GM19455 (cell line): ENCODE measurements around the gene FOXRED2.
A peak's percentile ranks its signal among the peaks of the same experiment; 100 is the strongest.
"Not testable (repeated sequence)": the region's sequence is repeated elsewhere in the genome, so short reads cannot be mapped to it uniquely, and the experiment has no call there.

ENCODE experiments used
- ATAC-seq: cut with Tn5 transposase; IDR thresholded peaks from one replicate; pipeline ENCODE4 v1.9.1; 2021; ENCODE audit not compliant: unreplicated experiment

Gene FOXRED2

GRCh38 chr22:36470162-36470993, 36.5 kb downstream of the FOXRED2 start:
- no peak for ATAC-seq

- ATAC-seq = no peak
These were observed 37.6 kb downstream of the FOXRED2 start for GRCh38 chr22:36469094-36469710.

DNA sequence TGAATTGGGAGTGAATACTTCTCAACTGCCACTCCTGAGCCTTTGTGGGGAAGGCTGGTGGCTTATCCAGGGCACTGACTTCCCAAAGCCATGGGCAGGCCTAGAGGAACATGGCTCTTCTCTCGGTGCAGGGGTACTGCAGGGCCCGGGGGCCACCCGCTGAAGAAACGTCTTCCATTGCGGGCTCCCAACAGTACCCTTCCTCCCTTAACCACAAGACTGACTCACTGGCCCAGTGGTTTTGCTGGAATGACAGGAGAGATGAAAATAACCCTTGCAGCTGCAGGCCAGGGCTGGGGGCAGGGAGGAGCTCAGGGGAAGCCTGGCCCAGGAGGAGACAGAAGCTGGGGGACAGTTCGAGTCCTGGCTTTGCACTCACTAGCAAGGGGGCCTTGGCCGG, 38.9 kb downstream of the FOXRED2 start:
- no peak for ATAC-seq

DNA sequence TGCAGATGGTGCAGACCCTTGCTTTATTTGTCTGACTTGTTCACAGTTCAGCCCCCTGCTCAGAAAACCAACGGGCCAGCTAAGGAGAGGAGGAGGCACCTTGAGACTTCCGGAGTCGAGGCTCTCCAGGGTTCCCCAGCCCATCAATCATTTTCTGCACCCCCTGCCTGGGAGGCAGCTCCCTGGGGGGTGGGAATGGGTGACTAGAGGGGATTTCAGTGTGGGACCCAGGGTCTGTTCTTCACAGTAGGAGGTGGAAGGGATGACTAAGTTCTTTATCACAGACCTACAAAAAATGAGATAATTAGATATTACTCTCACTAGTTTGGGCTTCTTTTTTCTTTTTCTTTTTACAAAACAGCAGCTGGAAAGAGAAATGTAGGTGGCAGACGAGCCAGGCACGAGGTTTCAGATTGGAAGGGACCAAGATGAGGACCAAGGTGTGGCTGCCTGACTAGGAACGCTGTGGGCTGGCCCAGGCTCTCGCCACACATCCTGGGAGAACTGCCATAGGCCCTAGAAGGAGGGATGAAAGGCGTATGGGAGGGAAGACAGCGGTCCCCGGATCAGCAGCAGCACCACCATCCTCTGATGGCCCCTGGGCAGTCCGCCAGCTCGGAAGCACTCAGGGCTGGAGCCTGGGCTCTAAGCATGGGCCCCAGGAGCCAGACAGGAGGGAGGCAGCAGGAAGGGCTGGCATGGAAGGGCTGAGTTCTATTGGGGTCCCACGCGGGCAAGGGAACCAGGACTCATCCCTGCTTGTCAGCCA, 39.6 kb downstream of the FOXRED2 start:
- ATAC-seq = no peak

DNA sequence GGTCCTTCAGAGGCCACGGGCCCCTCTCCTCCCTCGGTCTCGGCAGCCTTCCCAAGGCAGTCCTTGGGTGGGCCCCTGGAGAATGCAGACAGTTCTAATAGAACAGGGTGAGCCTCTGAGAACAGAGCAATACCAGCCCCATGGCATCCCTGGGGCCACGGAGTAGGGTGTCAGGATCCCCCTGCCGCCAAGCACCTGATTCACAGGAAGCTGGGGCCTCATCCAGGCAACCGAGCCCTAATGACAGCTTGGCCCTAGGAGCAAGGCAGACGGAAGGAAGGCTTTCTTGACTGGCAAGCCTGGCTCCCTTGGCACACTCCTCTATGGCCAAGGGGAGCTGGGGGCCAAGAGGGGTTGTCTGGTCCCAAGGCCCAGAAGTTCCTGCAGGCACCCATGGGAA, 40.6 kb downstream of the FOXRED2 start:
- no peak for ATAC-seq

DNA sequence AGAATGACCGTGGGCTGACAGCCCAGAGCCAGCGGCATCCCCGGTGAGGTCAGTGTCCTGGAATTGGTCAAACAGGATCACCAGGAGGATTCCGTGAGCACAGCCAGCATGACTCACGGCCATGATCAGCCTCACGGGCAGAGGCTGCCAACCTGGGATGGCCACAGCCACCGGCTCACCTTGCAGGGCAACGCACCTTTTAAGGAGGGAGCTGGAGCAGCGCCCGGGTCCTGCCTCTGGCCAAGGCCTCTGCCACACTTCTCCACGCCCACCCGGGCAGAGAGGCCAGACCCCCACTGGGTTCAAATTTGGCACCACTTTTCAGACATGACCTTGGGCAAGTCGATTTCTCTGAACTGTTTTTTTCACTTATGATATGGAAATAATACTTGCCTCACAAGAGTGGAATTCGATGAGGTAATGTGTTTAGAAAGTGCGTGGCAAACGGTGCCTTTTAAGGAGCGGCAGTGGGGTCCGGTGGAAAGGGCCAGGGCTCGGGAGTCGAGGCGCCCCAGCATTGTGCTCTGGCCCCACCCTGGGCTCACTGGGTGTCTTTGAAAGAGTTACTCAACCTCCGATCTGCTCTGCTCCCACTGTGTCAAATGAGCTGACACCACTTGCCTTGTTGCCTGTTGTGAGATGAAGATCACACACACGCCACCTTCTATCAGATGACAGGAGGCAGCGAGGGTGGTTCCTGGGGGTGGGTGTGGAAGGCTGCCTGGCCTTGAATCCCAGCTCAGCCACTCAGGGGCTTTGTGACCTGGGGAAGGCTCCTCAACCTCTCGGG, 41.4 kb downstream of the FOXRED2 start:
- no peak for ATAC-seq

GRCh38 chr22:36464715-36465231, 42.1 kb downstream of the FOXRED2 start:
- ATAC-seq = no peak

DNA sequence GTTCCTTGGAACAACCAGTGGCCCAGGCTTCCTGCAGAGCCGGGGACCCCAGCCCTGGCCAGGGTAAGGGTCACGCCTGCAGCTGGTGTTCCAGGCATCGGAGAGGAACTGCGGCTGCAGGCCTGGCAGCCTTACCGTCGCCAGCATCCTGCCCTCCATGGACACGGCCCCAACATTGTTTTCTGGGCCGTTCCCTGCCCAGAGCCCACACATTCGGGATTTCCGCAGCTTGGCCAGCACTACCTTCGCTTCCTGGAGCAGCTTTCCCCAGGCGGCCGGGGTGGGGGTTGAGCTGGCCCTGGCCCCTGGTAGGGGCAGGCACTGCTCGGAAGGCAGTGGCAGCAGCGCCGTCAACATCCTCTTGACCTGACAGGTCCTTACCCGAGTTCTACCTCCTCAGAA, 43.1 kb downstream of the FOXRED2 start:
- no peak for ATAC-seq

- no peak for ATAC-seq
These were observed 44.9 kb downstream of the FOXRED2 start for GRCh38 chr22:36461665-36462649.

DNA sequence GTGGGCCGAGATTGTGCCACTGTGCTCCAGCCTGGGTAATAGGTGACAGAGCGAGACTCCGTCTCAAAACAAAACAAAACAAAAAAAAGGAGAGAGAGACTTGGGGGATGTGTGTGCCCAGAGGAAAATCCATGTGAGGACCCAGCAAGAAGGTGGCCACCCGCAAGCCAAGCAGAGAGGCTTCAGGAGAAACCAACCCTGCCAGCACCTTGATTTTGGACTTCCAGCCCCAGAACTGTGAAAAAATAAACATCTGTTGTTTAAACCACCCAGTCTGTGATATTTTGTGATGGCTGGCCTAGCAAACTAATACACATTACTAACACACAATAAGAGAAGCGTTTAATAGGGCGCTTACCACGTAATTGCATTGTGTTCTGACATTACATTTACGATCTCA, 46.6 kb downstream of the FOXRED2 start:
- ATAC-seq = no peak

DNA sequence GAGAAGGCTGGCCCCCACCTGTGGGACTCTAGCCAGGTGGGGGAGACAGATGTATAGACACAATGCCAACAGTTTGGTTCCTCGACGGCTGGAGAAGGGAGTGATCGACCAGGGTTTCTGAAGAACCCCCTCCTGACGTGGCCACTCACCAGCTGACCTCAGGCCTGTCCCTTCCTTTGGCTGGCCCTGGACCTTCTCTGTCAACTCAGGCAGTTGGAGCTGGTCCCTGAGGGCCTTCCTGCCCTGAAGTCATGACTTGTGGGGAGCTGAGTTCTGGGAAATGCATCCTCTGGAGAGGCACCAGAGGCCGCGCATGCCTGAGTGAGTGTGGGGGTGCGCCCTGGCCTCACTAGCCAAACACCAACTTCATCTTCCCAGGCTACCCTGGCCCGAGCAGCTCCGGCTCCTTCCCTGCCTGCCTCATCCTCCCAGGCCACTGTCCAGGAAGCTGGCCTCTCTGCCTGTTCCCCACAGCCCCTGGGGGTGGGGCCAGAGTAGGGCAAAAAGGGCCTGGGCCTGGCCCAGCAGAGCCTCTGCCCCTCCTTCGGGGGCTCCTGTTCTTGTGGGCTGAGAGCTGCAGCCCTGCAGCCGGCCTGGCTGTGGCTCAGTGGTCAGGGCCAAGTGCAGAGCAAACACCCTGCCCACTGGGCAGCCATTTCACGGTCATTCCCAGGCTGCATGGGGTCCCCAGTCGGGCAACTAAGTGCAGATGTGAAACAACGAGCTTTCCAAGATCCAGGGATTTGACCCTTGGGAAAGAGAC, 49.0 kb downstream of the FOXRED2 start:
- ATAC-seq = no peak

DNA sequence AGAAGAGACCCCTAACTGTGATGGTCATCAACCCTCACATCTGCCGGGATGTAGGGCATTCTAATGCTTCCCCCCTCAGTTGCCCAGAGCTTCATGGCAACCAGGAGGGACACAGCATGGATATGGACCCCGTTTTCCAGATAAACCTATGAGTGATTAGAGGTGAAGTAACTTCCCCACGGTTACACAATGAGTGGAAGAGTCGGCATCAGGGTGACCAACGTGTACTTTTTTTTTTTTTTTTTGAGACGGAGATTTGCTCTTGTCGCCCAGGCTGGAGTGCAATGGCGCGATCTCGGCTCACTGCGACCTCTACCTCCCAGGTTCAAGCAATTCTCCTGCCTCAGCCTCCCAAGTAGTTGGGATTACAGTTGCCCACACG, 50.4 kb downstream of the FOXRED2 start:
- no peak for ATAC-seq

DNA sequence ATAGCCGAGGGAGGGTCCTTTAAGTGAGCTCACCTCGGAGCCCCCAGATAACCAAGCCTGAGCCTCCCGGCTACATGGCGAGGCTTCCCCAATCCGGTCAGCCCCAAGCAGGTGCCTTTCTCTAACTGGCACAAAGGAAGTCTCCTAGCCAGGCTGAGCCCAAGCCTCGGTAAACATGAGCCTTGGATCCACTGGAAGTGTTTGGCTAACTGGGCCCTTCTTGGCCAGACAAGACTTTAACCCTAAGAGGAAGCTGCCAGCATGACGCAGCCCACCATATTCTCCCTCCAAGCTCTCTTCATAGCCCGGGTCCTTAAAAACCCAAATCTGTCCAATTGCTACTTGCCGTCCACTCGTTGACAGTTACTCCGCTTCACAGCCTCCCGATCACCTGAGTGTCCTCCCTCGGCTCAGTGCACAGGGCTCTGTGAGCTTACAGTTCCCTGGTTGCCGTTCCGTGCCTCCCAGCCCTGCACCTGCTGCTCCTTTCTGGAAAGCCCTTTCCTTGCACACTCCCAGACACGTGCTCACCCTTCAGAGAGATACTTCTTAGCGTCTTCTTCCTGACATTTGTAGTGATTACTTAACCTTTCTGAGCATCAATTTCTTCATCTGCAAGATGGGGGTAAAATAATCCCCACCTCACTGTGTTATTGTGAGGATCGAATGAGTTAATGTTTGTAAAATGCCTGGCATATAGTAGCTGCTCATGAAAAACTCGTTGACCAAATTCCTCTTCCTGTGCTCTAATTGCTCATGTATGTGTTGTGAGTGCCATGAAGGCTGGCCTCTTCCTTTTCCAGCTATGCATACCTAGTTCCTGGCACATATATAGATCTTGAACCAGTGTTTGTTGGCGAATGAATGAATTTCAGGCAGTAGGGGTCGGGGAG, 51.0 kb downstream of the FOXRED2 start:
- no peak for ATAC-seq

- peak; percentile 60 for ATAC-seq
These were observed 51.8 kb downstream of the FOXRED2 start for GRCh38 chr22:36454916-36455570.

DNA sequence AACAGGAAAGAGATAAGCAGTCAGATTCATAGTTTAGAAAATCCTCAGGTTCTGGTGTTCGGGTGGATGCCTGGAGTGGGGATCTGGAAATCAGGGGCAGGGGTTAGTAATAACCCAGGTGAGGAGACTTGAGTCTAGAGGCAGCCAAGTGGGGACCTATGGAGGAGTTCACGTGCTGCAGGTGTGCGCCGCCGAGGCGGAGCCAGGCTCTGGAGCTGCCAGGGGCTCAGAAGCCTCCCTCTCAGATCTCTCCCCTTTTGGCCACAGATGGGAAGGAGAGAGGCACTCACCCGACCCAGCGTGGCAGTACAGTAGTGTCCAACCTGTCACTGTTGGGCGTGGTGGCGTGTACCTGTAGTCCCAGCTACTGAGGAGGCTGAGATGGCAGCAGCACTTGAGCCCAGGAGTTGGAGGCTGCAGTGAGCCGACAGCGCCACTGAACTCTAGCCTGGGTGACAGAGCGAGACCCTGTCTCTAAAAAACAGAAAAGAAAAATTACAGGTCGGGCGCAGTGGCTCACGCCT, 52.9 kb downstream of the FOXRED2 start:
- ATAC-seq = no peak

- ATAC-seq = not testable (repeated sequence)
These were observed 53.7 kb downstream of the FOXRED2 start for GRCh38 chr22:36452978-36453607.
